ENCODE results near the gene BUD13. TPM values are rescaled to one million over a fixed set of nuclear protein-coding genes. Genes with fewer than 3 reads are reported as not detected.

The BUD13 gene
- total RNA-seq, 1 experiment from 2014 or later: 22.9 TPM

DNA sequence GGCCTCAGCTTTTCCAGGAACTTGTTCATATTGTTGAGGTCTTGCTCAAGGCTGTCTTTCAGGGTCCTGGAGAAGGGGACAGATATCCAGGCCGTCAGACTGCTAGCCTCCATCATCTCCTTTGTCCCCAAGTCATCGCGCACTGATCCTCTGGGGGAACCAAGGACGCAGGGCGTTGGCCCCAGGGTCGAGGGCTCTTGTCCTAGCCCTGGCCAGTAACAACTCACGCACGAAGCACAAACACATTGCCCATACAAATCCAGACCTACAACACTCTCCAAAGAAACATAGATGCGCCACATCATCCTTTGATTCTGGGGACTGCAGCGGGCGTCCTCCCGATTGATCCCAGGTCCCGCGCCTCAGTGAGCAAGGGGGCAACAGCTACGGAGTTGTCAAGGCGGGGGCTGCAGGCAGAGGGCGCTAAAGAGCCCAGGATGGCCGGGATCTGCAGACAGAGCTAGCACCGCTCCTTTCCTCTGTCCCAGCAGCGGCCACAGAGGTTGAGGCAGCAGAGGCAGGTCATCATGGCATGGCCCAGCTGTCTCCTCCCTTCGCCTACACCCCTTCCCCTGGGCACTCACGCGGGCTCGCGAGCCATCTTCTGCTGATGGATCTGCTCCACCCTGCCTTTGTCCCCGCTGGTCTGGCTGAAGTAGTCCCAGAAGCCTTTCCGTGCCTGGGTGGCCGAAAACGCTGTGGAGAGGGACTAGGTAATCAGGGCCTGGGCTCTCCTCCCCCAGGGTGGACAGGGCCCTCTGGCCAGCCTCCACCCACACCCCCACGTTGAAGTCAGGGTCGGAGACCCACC is 18.4 kb upstream of the BUD13 start:
- no peak overlapping the region for H3K27ac ChIP-seq (ENCODE audit: low read depth, low read length)
- ATAC-seq: peak; percentile 79
- peaks cover 12 to 38% of the 10 kb centered on the region in 2 experiments for H3K4me1 ChIP-seq (ENCODE audit: control insufficient read depth in 1 of 2, insufficient read depth in 2 of 2, low read length in 2 of 2)
- BruUV-seq (replicated peaks): no TSS peak
- peaks cover 17% of the 10 kb centered on the region for H3K79me2 ChIP-seq (ENCODE audit: insufficient read depth, low read length)
- no peak overlapping the region for H3K4me3 ChIP-seq (replicated peaks in 1 of 2; ENCODE audit: low read depth in 1 of 2, low read length in 2 of 2)
- ChIA-PET POLR2A (interaction anchor here (0.6 to 1.4 kb wide), 2 partner anchors 45 to 307 kb away, joined by 5 to 9 read pairs; partner anchors contain the start of gene SIK3), RAD21 (ENCODE audit: low non-redundant PET in 1 of 2, low total read pairs in 2 of 2, uncharacterized antibody in 2 of 2, unreplicated experiment in 2 of 2) (interaction anchor here (0.9 to 1.1 kb wide), 4 partner anchors 45 to 436 kb away, joined by 3 to 14 read pairs (median 6); no protein-coding TSS in a partner anchor), CTCF (interaction anchor here (0.6 to 2.9 kb wide), 25 partner anchors 8 to 435 kb away, joined by 3 to 58 read pairs (median 4); partner anchors contain the start of genes APOA1, PAFAH1B2 and SIK3)
- peak overlapping the region; percentile 57 for H2AFZ ChIP-seq (ENCODE audit: low read depth, low read length, poor library complexity, severe bottlenecking)
- H4K20me1 ChIP-seq (ENCODE audit: insufficient read depth): no peaks in the 10 kb centered on the region
- intact Hi-C loops (cut with micrococcal nuclease): loop anchor here (1.0 to 5.0 kb wide), 3 partner anchors 45 to 436 kb away; no protein-coding TSS in a partner anchor
- no peak overlapping the region for H3K9ac ChIP-seq (ENCODE audit: low read length)
- TF ChIP-seq SRF (IDR thresholded peaks at IDR 0.05; ENCODE audit: low read depth): no peak
- TF ChIP-seq RAD21 (IDR thresholded peaks at IDR 0.05; ENCODE audit: low read depth): peak; percentile 81
- TF ChIP-seq, protein P1, sequence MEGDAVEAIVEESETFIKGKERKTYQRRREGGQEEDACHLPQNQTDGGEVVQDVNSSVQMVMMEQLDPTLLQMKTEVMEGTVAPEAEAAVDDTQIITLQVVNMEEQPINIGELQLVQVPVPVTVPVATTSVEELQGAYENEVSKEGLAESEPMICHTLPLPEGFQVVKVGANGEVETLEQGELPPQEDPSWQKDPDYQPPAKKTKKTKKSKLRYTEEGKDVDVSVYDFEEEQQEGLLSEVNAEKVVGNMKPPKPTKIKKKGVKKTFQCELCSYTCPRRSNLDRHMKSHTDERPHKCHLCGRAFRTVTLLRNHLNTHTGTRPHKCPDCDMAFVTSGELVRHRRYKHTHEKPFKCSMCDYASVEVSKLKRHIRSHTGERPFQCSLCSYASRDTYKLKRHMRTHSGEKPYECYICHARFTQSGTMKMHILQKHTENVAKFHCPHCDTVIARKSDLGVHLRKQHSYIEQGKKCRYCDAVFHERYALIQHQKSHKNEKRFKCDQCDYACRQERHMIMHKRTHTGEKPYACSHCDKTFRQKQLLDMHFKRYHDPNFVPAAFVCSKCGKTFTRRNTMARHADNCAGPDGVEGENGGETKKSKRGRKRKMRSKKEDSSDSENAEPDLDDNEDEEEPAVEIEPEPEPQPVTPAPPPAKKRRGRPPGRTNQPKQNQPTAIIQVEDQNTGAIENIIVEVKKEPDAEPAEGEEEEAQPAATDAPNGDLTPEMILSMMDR (IDR thresholded peaks at IDR 0.05 in 2 of 3, conservative IDR thresholded peaks at IDR 0.05 in 1 of 3; ENCODE audit: borderline replicate concordance in 1 of 3, insufficient read depth in 1 of 3, low read depth in 2 of 3, low read length in 2 of 3): peak; percentile 82 to 92 (median 89)
- no peak for TF ChIP-seq CEBPB (IDR thresholded peaks at IDR 0.05; ENCODE audit: low read depth)
- no peak for TF ChIP-seq TCF7L2 (IDR thresholded peaks at IDR 0.05; ENCODE audit: borderline replicate concordance, extremely low read depth, insufficient read depth, insufficient read length)
- TF ChIP-seq YY1 (IDR thresholded peaks at IDR 0.05; ENCODE audit: extremely low read depth, insufficient replicate concordance, low read depth, low read length): no peak
- peaks cover 0 to 3% of the 10 kb centered on the region in 2 experiments; a peak in 2 of 4 replicates for H3K36me3 ChIP-seq (ENCODE audit: control insufficient read depth in 1 of 2, insufficient read depth in 2 of 2, low read length in 2 of 2)
- H3K4me2 ChIP-seq (ENCODE audit: low read length): peak overlapping the region; percentile 31; the same call in 1 of the 2 replicates
- peak; percentile 35 for DNase-seq (ENCODE audit: low read depth, low spot score)
- no peaks in the 10 kb centered on the region for H3K27me3 ChIP-seq (ENCODE audit: insufficient read depth, low read length)
- no peaks in the 10 kb centered on the region for H3K9me3 ChIP-seq (ENCODE audit: control insufficient read depth in 1 of 2, insufficient read depth in 1 of 2, low read depth in 1 of 2, low read length in 2 of 2)
- no peaks in the 10 kb centered on the region for H3K9me2 ChIP-seq (ENCODE audit: insufficient read depth)

Measured in HCT116 (cell line).